ENCODE data around the gene CCDC15.

CCDC15 gene

GRCh38 chr11:125073616-125074483, 119.8 kb downstream of the CCDC15 start:
- Histone ChIP-seq H3K27me3 (replicated peaks; ENCODE audit: control insufficient read depth, insufficient read depth, low read length) (no peaks in the 10 kb centered on the region), H3K4me3 (replicated peaks; ENCODE audit: low read depth, low read length) (no peak overlapping the region), H3K36me3 (ENCODE audit: control insufficient read depth, insufficient read depth, low read length) (no peaks in the 10 kb centered on the region)
- TF ChIP-seq CTCF (IDR thresholded peaks at IDR 0.05; ENCODE audit: insufficient read depth, low read length, poor library complexity, severe bottlenecking), result no peak
- no peak for DNase-seq (ENCODE audit: extremely low read depth, insufficient read length)

- DNase-seq (ENCODE audit: extremely low read depth, insufficient read length), result no peak
- H3K27me3 ChIP-seq (replicated peaks; ENCODE audit: control insufficient read depth, insufficient read depth, low read length), result no peaks in the 10 kb centered on the region
- no peak overlapping the region for H3K4me3 ChIP-seq (replicated peaks; ENCODE audit: low read depth, low read length)
- no peak for TF ChIP-seq CTCF (IDR thresholded peaks at IDR 0.05; ENCODE audit: insufficient read depth, low read length, poor library complexity, severe bottlenecking)
- H3K36me3 ChIP-seq (ENCODE audit: control insufficient read depth, insufficient read depth, low read length), result no peaks in the 10 kb centered on the region
Measured at GRCh38 chr11:125074511-125075241, 120.7 kb downstream of the CCDC15 start.

- no peak for DNase-seq (ENCODE audit: extremely low read depth, insufficient read length)
- Histone ChIP-seq H3K4me3 (replicated peaks; ENCODE audit: low read depth, low read length) (no peak overlapping the region), H3K36me3 (ENCODE audit: control insufficient read depth, insufficient read depth, low read length) (no peaks in the 10 kb centered on the region), H3K27me3 (replicated peaks; ENCODE audit: control insufficient read depth, insufficient read depth, low read length) (no peaks in the 10 kb centered on the region)
- TF ChIP-seq CTCF (IDR thresholded peaks at IDR 0.05; ENCODE audit: insufficient read depth, low read length, poor library complexity, severe bottlenecking), result no peak
Measured at GRCh38 chr11:125075242-125075625, 121.2 kb downstream of the CCDC15 start.

GRCh38 chr11:125075900-125076317, 121.9 kb downstream of the CCDC15 start:
- DNase-seq (ENCODE audit: extremely low read depth, insufficient read length), result no peak
- Histone ChIP-seq H3K27me3 (replicated peaks; ENCODE audit: control insufficient read depth, insufficient read depth, low read length) (no peaks in the 10 kb centered on the region), H3K4me3 (replicated peaks; ENCODE audit: low read depth, low read length) (no peak overlapping the region), H3K36me3 (ENCODE audit: control insufficient read depth, insufficient read depth, low read length) (no peaks in the 10 kb centered on the region)
- peak; percentile 16 for TF ChIP-seq CTCF (IDR thresholded peaks at IDR 0.05; ENCODE audit: insufficient read depth, low read length, poor library complexity, severe bottlenecking)

- H3K36me3 ChIP-seq (ENCODE audit: control insufficient read depth, insufficient read depth, low read length), result no peaks in the 10 kb centered on the region
- no peaks in the 10 kb centered on the region for H3K27me3 ChIP-seq (replicated peaks; ENCODE audit: control insufficient read depth, insufficient read depth, low read length)
- H3K4me3 ChIP-seq (replicated peaks; ENCODE audit: low read depth, low read length), result no peak overlapping the region
- no peak for DNase-seq (ENCODE audit: extremely low read depth, insufficient read length)
- no peak for TF ChIP-seq CTCF (IDR thresholded peaks at IDR 0.05; ENCODE audit: insufficient read depth, low read length, poor library complexity, severe bottlenecking)
Measured at GRCh38 chr11:125076378-125076945, 122.5 kb downstream of the CCDC15 start.

Data from GM06990 (cell line).